SK-N-SH (cell line): Measurements from ENCODE around the gene SF3B5. TPM values are rescaled to one million over a fixed set of nuclear protein-coding genes. Genes with fewer than 3 reads are reported as not detected.

Experiments
- CTCF ChIA-PET: fragments of 300-600, 350-600 bp; formaldehyde crosslinking; extraction: SDS; loops from one replicate; lab custom pipeline; 2021; lab: Yijun Ruan, JAX
- POLR2A ChIA-PET: fragments of 350-600 bp; sonication (Branson Sonifier 250); formaldehyde crosslinking; extraction: SDS; loops from one replicate; lab custom pipeline; 2020; ENCODE audit warnings: antibody characterized with exemption, inconsistent platforms; lab: Yijun Ruan, JAX
- DNase-seq: peaks from one replicate; pipeline ENCODE4 v3.0.0; 2012
- H2AFZ ChIP-seq: fragments of 200-600 bp; sonication (generic); 2 replicates; pipeline ENCODE4 v1.8.1; 2016; ENCODE audit warnings: antibody characterized with exemption, mild to moderate bottlenecking, low read depth
- H3F3A ChIP-seq: fragments of 200-600 bp; sonication (generic); replicated peaks from 2 replicates; pipeline ENCODE3; 2016; ENCODE audit warnings: antibody characterized with exemption, mild to moderate bottlenecking; ENCODE audit not compliant: insufficient read depth
- H3K27ac ChIP-seq, 2 experiments: fragments of 200-500 bp in 1 of 2; fragments of 200-600 bp in 1 of 2; sonication (Bioruptor generic) in 1 of 2; sonication (generic), shearing (Covaris generic) in 1 of 2; 2 replicates each; pipeline versions ENCODE4 v1.5.1 to v1.6.1; 2014 to 2016; ENCODE audit warnings: low read depth in 2 of 2, inconsistent platforms in 1 of 2, low read length in 1 of 2, mild to moderate bottlenecking in 1 of 2, mixed read lengths in 1 of 2
- H3K27me3 ChIP-seq: fragments of 200-600 bp; sonication (generic), shearing (Covaris generic); 2 replicates; pipeline ENCODE4 v1.6.1; 2016; ENCODE audit warnings: mixed run types; ENCODE audit not compliant: insufficient read depth
- H3K36me3 ChIP-seq, 2 experiments: fragments of 200-500 bp in 1 of 2; fragments of 200-600 bp in 1 of 2; sonication (Bioruptor generic) in 1 of 2; sonication (generic) in 1 of 2; replicated peaks in 1 of 2; 2 replicates each; pipeline versions ENCODE3 to v1.5.1; 2014 to 2016; ENCODE audit warnings: low read length in 1 of 2, mild to moderate bottlenecking in 1 of 2; ENCODE audit not compliant: insufficient read depth in 2 of 2, control insufficient read depth in 1 of 2
- H3K4me1 ChIP-seq, 2 experiments: fragments of 200-500 bp in 1 of 2; fragments of 200-600 bp in 1 of 2; sonication (Bioruptor generic) in 1 of 2; sonication (generic), shearing (Covaris generic) in 1 of 2; 2 replicates each; pipeline versions ENCODE4 v1.5.1 to v1.6.1; 2014 to 2016; ENCODE audit warnings: low read depth in 1 of 2, low read length in 1 of 2, mixed run types in 1 of 2; ENCODE audit not compliant: insufficient read depth in 2 of 2, control insufficient read depth in 1 of 2
- H3K4me2 ChIP-seq: fragments of 200-600 bp; sonication (generic), shearing (Covaris generic); 2 replicates; pipeline ENCODE4 v1.6.1; 2017; ENCODE audit warnings: mixed run types
- H3K4me3 ChIP-seq, 2 experiments: fragments of 200-500 bp in 1 of 2; fragments of 200-600 bp in 1 of 2; sonication (Bioruptor generic) in 1 of 2; sonication (generic), shearing (Covaris generic) in 1 of 2; 2 replicates each; pipeline versions ENCODE4 v1.5.1 to v1.8.1; 2014 to 2016; ENCODE audit warnings: low read depth in 2 of 2, inconsistent platforms in 1 of 2, low read length in 1 of 2, mild to moderate bottlenecking in 1 of 2, mixed read lengths in 1 of 2, moderate library complexity in 1 of 2
- H3K79me2 ChIP-seq: fragments of 200-600 bp; sonication (generic); 2 replicates; pipeline ENCODE4 v1.8.1; 2017; ENCODE audit warnings: mild to moderate bottlenecking; ENCODE audit not compliant: insufficient read depth
- H3K9ac ChIP-seq: fragments of 200-600 bp; sonication (generic); 2 replicates; pipeline ENCODE4 v1.6.1; 2017; ENCODE audit warnings: mixed run types
- H3K9me2 ChIP-seq: fragments of 200-600 bp; sonication (generic); 2 replicates; pipeline ENCODE4 v1.6.1; 2017; ENCODE audit warnings: mixed run types
- H3K9me3 ChIP-seq: fragments of 200-600 bp; sonication (generic); 2 replicates; pipeline ENCODE4 v1.6.1; 2017; ENCODE audit warnings: mixed run types, mild to moderate bottlenecking, moderate library complexity
- H4K20me1 ChIP-seq: fragments of 200-600 bp; sonication (generic); 2 replicates; pipeline ENCODE4 v1.6.1; 2017; ENCODE audit warnings: mild to moderate bottlenecking, mixed run types; ENCODE audit not compliant: insufficient read depth
- ELF1 ChIP-seq: IDR thresholded peaks from 2 replicates; pipeline ENCODE4 v1.4.0; 2012
- EP300 ChIP-seq, 2 experiments: IDR thresholded peaks; 2 replicates each; pipeline versions ENCODE4 v1.4.0 to v1.6.1; 2012; ENCODE audit warnings: borderline replicate concordance in 1 of 2, low read depth in 1 of 2, low read length in 1 of 2
- EZH2phosphoT487 ChIP-seq: fragments of 200-600 bp; sonication (generic); IDR thresholded peaks from 2 replicates; pipeline ENCODE4 v1.6.1; 2017; ENCODE audit warnings: low read depth, mixed run types, mild to moderate bottlenecking, antibody characterized with exemption, moderate library complexity, borderline replicate concordance
- FOSL2 ChIP-seq: IDR thresholded peaks from 2 replicates; pipeline ENCODE4 v1.4.0; 2012; ENCODE audit warnings: low read depth, mild to moderate bottlenecking, moderate library complexity, borderline replicate concordance
- FOXJ3 ChIP-seq: sonication (generic); formaldehyde crosslinking; IDR thresholded peaks from 2 replicates; pipeline ENCODE4 v1.5.1; 2020; ENCODE audit warnings: mild to moderate bottlenecking, missing genetic modification reagents
- FOXM1 ChIP-seq: IDR thresholded peaks from 2 replicates; pipeline ENCODE4 v1.4.0; 2012; ENCODE audit warnings: low read depth, mild to moderate bottlenecking
- IRF3 ChIP-seq: fragments of 150-350 bp; IDR thresholded peaks from 2 replicates; pipeline ENCODE4 v1.6.1; 2016; ENCODE audit warnings: mild to moderate bottlenecking, low read depth, low read length
- JUND ChIP-seq: IDR thresholded peaks from 2 replicates; pipeline ENCODE4 v1.4.0; 2012
- MAX ChIP-seq: IDR thresholded peaks from 2 replicates; pipeline ENCODE4 v1.4.0; 2012; ENCODE audit warnings: low read depth
- MXI1 ChIP-seq: IDR thresholded peaks from 2 replicates; pipeline ENCODE4 v1.6.1; 2012; ENCODE audit warnings: mild to moderate bottlenecking, low read depth, low read length, improper control_type of control experiment
- NFIC ChIP-seq: IDR thresholded peaks from 2 replicates; pipeline ENCODE4 v1.4.0; 2012; ENCODE audit warnings: borderline replicate concordance
- NRF1 ChIP-seq: IDR thresholded peaks from 2 replicates; pipeline ENCODE4 v1.6.1; 2012; ENCODE audit warnings: low read depth, mild to moderate bottlenecking, low read length
- POLR2AphosphoS5 ChIP-seq: IDR thresholded peaks from 2 replicates; pipeline ENCODE4 v1.6.1; 2012; ENCODE audit warnings: low read depth, low read length
- RAD21 ChIP-seq: IDR thresholded peaks from 2 replicates; pipeline ENCODE4 v1.6.1; 2012; ENCODE audit warnings: mild to moderate bottlenecking, low read length
- RCOR1 ChIP-seq: fragments of 150-350 bp; IDR thresholded peaks from 2 replicates; pipeline ENCODE4 v1.6.1; 2017; ENCODE audit warnings: antibody characterized with exemption, low read length
- RFX5 ChIP-seq: IDR thresholded peaks from 2 replicates; pipeline ENCODE4 v1.6.1; 2012; ENCODE audit warnings: mild to moderate bottlenecking, improper control_type of control experiment, low read length
- RXRA ChIP-seq: IDR thresholded peaks from 2 replicates; pipeline ENCODE4 v1.4.0; 2012; ENCODE audit warnings: low read depth, mild to moderate bottlenecking, borderline replicate concordance
- SMC3 ChIP-seq: IDR thresholded peaks from 2 replicates; pipeline ENCODE4 v1.6.1; 2012; ENCODE audit warnings: low read depth, low read length, improper control_type of control experiment
- TCF12 ChIP-seq: IDR thresholded peaks from 2 replicates; pipeline ENCODE4 v1.4.0; 2012
- USF1 ChIP-seq: IDR thresholded peaks from 2 replicates; pipeline ENCODE4 v1.4.0; 2012; ENCODE audit warnings: low read depth, borderline replicate concordance
- USF2 ChIP-seq: fragments of 150-350 bp; IDR thresholded peaks from 2 replicates; pipeline ENCODE4 v1.6.1; 2017; ENCODE audit warnings: antibody characterized with exemption, low read length, low read depth, borderline replicate concordance
- WGBS: methylation state at CpG from one replicate; pipeline ENCODE4 v1.1.6; 2017; ENCODE audit warnings: low lambda C conversion rate; 5-methylcytosine and 5-hydroxymethylcytosine counted together
- polyA plus RNA-seq, 3 experiments: library from polyadenylated mRNA; depleted of rRNA; stranded (reverse); fragments of >200 nt; gene quantifications; 2 replicates each; pipeline ENCODE4 v1.2.3, GENCODE V29; 2012

The SF3B5 gene
- polyA plus RNA-seq, 1 of the 3 experiments (the other 2 are of a cell fraction): 316 TPM

- TF ChIP-seq MXI1 (no peak), ELF1 (no peak), NRF1 (no peak), IRF3 (no peak), FOXJ3 (no peak), RCOR1 (no peak), MAX (no peak), JUND (no peak), USF1 (no peak), POLR2AphosphoS5 (no peak), FOSL2 (no peak), FOXM1 (no peak), EP300 (IDR thresholded peaks at IDR 0.05; ENCODE audit: borderline replicate concordance in 1 of 2, low read depth in 1 of 2, low read length in 1 of 2) (no peak), USF2 (no peak), RAD21 (no peak), RFX5 (no peak), TCF12 (no peak), RXRA (no peak)
- TF ChIP-seq, all 33 proteins: peak for 0
- POLR2A ChIA-PET: no interaction called here
- CTCF ChIA-PET: no interaction called here
- Histone ChIP-seq H3K9me2 (no peaks in the 10 kb centered on the region), H3K4me2 (no peak overlapping the region), H3K27ac (no peak overlapping the region), H3K4me1 (no peaks in the 10 kb centered on the region), H2AFZ (no peak overlapping the region), H3K79me2 (no peaks in the 10 kb centered on the region), H3K27me3 (no peaks in the 10 kb centered on the region), H3K4me3 (no peak overlapping the region), H3K9me3 (no peaks in the 10 kb centered on the region), H3F3A (no peaks in the 10 kb centered on the region), H4K20me1 (no peaks in the 10 kb centered on the region), H3K9ac (no peak overlapping the region), H3K36me3 (no peaks in the 10 kb centered on the region)
- no peak for DNase-seq
Measured at GRCh38 chr6:144052488-144052887, 42.9 kb downstream of the SF3B5 start.

GRCh38 chr6:144049386-144049785 is 46.0 kb downstream of the SF3B5 start:
- Histone ChIP-seq H3K9ac (no peak overlapping the region), H3K4me2 (no peak overlapping the region), H3K9me2 (no peaks in the 10 kb centered on the region)
- WGBS: 0% methylated on average over 1 of the region's 1 CpG
- POLR2A ChIA-PET: no interaction called here
- DNase-seq: no peak
- TF ChIP-seq SMC3 (no peak), EZH2phosphoT487 (no peak), NFIC (no peak), MAX (no peak)
- TF ChIP-seq, all 33 proteins: peak for 0
- Histone ChIP-seq H3K9me3 (no peaks in the 10 kb centered on the region), H3K27ac (no peak overlapping the region), H3K4me1 (no peaks in the 10 kb centered on the region), H3K27me3 (no peaks in the 10 kb centered on the region), H2AFZ (no peak overlapping the region), H4K20me1 (no peaks in the 10 kb centered on the region), H3K4me3 (no peak overlapping the region), H3F3A (no peaks in the 10 kb centered on the region), H3K36me3 (no peaks in the 10 kb centered on the region), H3K79me2 (no peaks in the 10 kb centered on the region)
- CTCF ChIA-PET: interaction anchor here (1.5 kb wide), 1 partner anchor 474 kb away, joined by 3 read pairs; no protein-coding TSS in a partner anchor
